Thyroid gland (tissue), 4 donors: ENCODE measurements around the gene RAB3GAP1. TPM values are rescaled to one million over a fixed set of nuclear protein-coding genes. Genes with fewer than 3 reads are reported as not detected.
A peak's percentile ranks its signal among the peaks of the same experiment; 100 is the strongest.

Source experiments
- DNase-seq, 2 donors: peaks; one replicate each; pipeline ENCODE4 v3.0.0-alpha.2; 2019
- H3K27ac ChIP-seq, 3 donors: fragments of 200-600 bp; sonication (generic); 1 replicate in 2 of 3; 2 replicates in 1 of 3; pipeline ENCODE4 v1.5.1; 2016 to 2019; ENCODE audit warnings: mild to moderate bottlenecking in 1 of 3, moderate library complexity in 1 of 3
- H3K27me3 ChIP-seq: fragments of 200-600 bp; sonication (generic); one replicate; pipeline ENCODE4 v1.5.1; 2019
- H3K36me3 ChIP-seq, 2 donors: fragments of 200-600 bp; sonication (generic); one replicate each; pipeline ENCODE4 v1.5.1; 2016 to 2019
- H3K4me1 ChIP-seq, 2 donors: fragments of 200-600 bp; sonication (generic); one replicate each; pipeline ENCODE4 v1.5.1; 2017 to 2019
- H3K4me3 ChIP-seq, 3 donors: fragments of 200-600 bp; sonication (generic); replicated peaks in 1 of 3; 1 replicate in 2 of 3; 2 replicates in 1 of 3; pipeline ENCODE4 v1.5.1; 2016; ENCODE audit warnings: mild to moderate bottlenecking in 1 of 3
- H3K9me3 ChIP-seq: fragments of 200-600 bp; sonication (generic); one replicate; pipeline ENCODE4 v1.5.1; 2017
- CTCF ChIP-seq, 6 experiments: fragments of 200-600 bp in 3 of 6; fragments of 450-650 bp in 3 of 6; sonication (generic) in 3 of 6; IDR thresholded peaks; one replicate each; pipeline ENCODE4 v1.5.1; 2016 to 2019; ENCODE audit warnings: antibody characterized with exemption in 6 of 6, mild to moderate bottlenecking in 2 of 6, inconsistent platforms in 1 of 6, moderate library complexity in 1 of 6
- POLR2A ChIP-seq, 2 donors: fragments of 450-650 bp; IDR thresholded peaks; one replicate each; pipeline ENCODE4 v1.6.1; 2017; ENCODE audit warnings: antibody characterized with exemption in 2 of 2, mild to moderate bottlenecking in 2 of 2, moderate library complexity in 1 of 2
- WGBS, 2 donors: methylation state at CpG; one replicate each; pipeline ENCODE4 v1.1.5; 2017; 5-methylcytosine and 5-hydroxymethylcytosine counted together
- intact Hi-C: fragments of 100-400 bp; cut with DNase I; formaldehyde crosslinking; loops from one replicate; pipeline ENCODE4 v1.15.1; 2023
- small RNA-seq: library from RNA; depleted of rRNA; stranded (forward); fragments of <200 nt; gene quantifications from one replicate; pipeline ENCODE3, GENCODE V24; 2016
- total RNA-seq, 4 donors: library from RNA; depleted of rRNA; stranded (reverse); fragments of >200 nt; gene quantifications; one replicate each; pipeline ENCODE4 v1.2.3, GENCODE V29; 2016

The RAB3GAP1 gene
- total RNA-seq, 4 donors from 2014 or later: 53.0 to 74.5 (median 54.3) TPM

GRCh38 chr2:135219226-135219625 is 167.1 kb downstream of the RAB3GAP1 start:
- no peak for DNase-seq
- Histone ChIP-seq H3K4me1 (no peaks in the 10 kb centered on the region), H3K36me3 (no peaks in the 10 kb centered on the region), H3K9me3 (no peaks in the 10 kb centered on the region), H3K27me3 (no peaks in the 10 kb centered on the region), H3K4me3 (no peak overlapping the region), H3K27ac (no peak overlapping the region)
- intact Hi-C loops: no loop called here
- no peak for TF ChIP-seq POLR2A (IDR thresholded peaks at IDR 0.05)
- TF ChIP-seq CTCF (IDR thresholded peaks at IDR 0.05): no peak
- WGBS, 2 donors: 94 to 96% methylated on average over 1 of the region's 1 CpG

Small RNAs within 50 kb of the gene (small RNA-seq; reads per million reads assigned to genes)
- gene SNORA40B: 3.7 reads per million, percentile 79 among the genes with 10 or more reads in this experiment

Other genes starting within 250 kb of the RAB3GAP1 start
- 1 to 10 TPM in 1 of 4 donors, not detected in 3; 1.4 TPM for gene ACMSD, start 213.7 kb upstream of the RAB3GAP1 start, total RNA-seq
- gene CCNT2, start 133.5 kb upstream of the RAB3GAP1 start, total RNA-seq: 10 to 100 TPM; 40.1 to 81.8 (median 45.1) TPM
- gene MAP3K19, start 4.8 kb upstream of the RAB3GAP1 start, total RNA-seq: under 1 TPM in 1 of 4 donors, not detected in 3; 0.15 TPM